DOHH2 (cell line): Measurements from ENCODE around the gene LRP2BP.

Experiments
- H3F3A ChIP-seq: fragments of 200-600 bp; sonication (generic), shearing (Covaris generic); 2 replicates; pipeline ENCODE4 v1.6.0; 2016; ENCODE audit warnings: antibody characterized with exemption, mild to moderate bottlenecking; ENCODE audit not compliant: control insufficient read depth, insufficient read depth
- H3K27ac ChIP-seq: fragments of 200-600 bp; sonication (generic); 2 replicates; pipeline ENCODE4 v1.5.1; 2014; ENCODE audit warnings: low read depth, mild to moderate bottlenecking, low read length, moderate library complexity
- H3K27me3 ChIP-seq: fragments of 200-600 bp; sonication (generic); 2 replicates; pipeline ENCODE4 v1.6.1; 2014; ENCODE audit warnings: mild to moderate bottlenecking, low read length, mixed read lengths; ENCODE audit not compliant: control insufficient read depth
- H3K36me3 ChIP-seq: fragments of 200-600 bp; sonication (generic); 2 replicates; pipeline ENCODE4 v1.6.1; 2014; ENCODE audit warnings: mild to moderate bottlenecking, low read length, moderate library complexity, mixed read lengths; ENCODE audit not compliant: control insufficient read depth
- H3K4me1 ChIP-seq: fragments of 200-600 bp; sonication (generic); 2 replicates; pipeline ENCODE4 v1.6.1; 2014; ENCODE audit warnings: mild to moderate bottlenecking, low read length, mixed read lengths; ENCODE audit not compliant: control insufficient read depth
- H3K4me2 ChIP-seq: fragments of 200-600 bp; sonication (generic); 2 replicates; pipeline ENCODE4 v1.6.0; 2014; ENCODE audit warnings: mild to moderate bottlenecking, low read length, moderate library complexity
- H3K4me3 ChIP-seq: fragments of 200-600 bp; sonication (generic); 2 replicates; pipeline ENCODE4 v1.5.1; 2014; ENCODE audit warnings: mild to moderate bottlenecking, low read length, mixed read lengths
- H3K79me2 ChIP-seq: fragments of 200-600 bp; sonication (generic); 2 replicates; pipeline ENCODE4 v1.6.1; 2014; ENCODE audit warnings: mild to moderate bottlenecking, low read length, mixed read lengths; ENCODE audit not compliant: control insufficient read depth
- H3K9me2 ChIP-seq: fragments of 200-600 bp; sonication (generic); replicated peaks from 2 replicates; pipeline ENCODE4 v1.6.1; 2014; ENCODE audit warnings: mild to moderate bottlenecking, low read length, mixed read lengths; ENCODE audit not compliant: control insufficient read depth
- H3K9me3 ChIP-seq: fragments of 200-600 bp; sonication (generic); 2 replicates; pipeline ENCODE4 v1.6.1; 2014; ENCODE audit warnings: antibody characterized with exemption, low read length, mixed read lengths; ENCODE audit not compliant: control insufficient read depth, insufficient read depth
- H4K20me1 ChIP-seq: fragments of 200-600 bp; sonication (generic); 2 replicates; pipeline ENCODE4 v1.6.0; 2014; ENCODE audit warnings: low read depth, mild to moderate bottlenecking, antibody characterized with exemption, low read length, moderate library complexity; ENCODE audit not compliant: control insufficient read depth, insufficient read depth
- EZH2phosphoT487 ChIP-seq: fragments of 200-600 bp; sonication (generic); IDR thresholded peaks from 2 replicates; pipeline ENCODE4 v1.6.1; 2017; ENCODE audit warnings: borderline replicate concordance, mild to moderate bottlenecking, antibody characterized with exemption, low read length, moderate library complexity, mixed read lengths
- TF ChIP-seq, protein P1 (sequence below): fragments of 200-600 bp; sonication (generic); IDR thresholded peaks from one replicate; pipeline ENCODE4 v1.5.1; 2014; ENCODE audit warnings: antibody characterized with exemption, mild to moderate bottlenecking, low read depth, low read length; ENCODE audit not compliant: poor library complexity, severe bottlenecking

Gene LRP2BP

DNA sequence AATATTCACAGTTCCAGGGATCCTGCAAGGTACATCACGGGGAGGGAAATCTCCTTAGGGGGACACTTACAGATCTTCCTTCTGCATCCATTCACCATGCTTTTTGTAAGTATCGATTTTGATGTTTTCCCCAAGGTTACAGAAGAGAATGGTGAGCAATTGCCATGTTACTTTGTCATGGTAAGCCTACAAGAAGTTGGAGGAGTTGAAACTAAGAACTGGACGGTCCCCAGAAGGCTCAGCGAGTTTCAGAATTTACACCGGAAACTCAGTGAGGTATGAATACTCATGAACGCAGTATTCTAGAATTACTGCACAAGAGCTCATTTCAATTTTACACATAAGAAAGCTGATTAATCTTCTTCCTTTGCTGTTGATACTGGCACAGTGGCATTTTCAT, 53.9 kb downstream of the LRP2BP start:
- no peak overlapping the region for H3K27ac ChIP-seq
- H3K4me1 ChIP-seq: peaks cover 53% of the 10 kb centered on the region
- H4K20me1 ChIP-seq: no peaks in the 10 kb centered on the region
- TF ChIP-seq EZH2phosphoT487: no peak
- TF ChIP-seq, protein P1, sequence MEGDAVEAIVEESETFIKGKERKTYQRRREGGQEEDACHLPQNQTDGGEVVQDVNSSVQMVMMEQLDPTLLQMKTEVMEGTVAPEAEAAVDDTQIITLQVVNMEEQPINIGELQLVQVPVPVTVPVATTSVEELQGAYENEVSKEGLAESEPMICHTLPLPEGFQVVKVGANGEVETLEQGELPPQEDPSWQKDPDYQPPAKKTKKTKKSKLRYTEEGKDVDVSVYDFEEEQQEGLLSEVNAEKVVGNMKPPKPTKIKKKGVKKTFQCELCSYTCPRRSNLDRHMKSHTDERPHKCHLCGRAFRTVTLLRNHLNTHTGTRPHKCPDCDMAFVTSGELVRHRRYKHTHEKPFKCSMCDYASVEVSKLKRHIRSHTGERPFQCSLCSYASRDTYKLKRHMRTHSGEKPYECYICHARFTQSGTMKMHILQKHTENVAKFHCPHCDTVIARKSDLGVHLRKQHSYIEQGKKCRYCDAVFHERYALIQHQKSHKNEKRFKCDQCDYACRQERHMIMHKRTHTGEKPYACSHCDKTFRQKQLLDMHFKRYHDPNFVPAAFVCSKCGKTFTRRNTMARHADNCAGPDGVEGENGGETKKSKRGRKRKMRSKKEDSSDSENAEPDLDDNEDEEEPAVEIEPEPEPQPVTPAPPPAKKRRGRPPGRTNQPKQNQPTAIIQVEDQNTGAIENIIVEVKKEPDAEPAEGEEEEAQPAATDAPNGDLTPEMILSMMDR: no peak
- H3K4me3 ChIP-seq: no peak overlapping the region
- H3K4me2 ChIP-seq: no peak overlapping the region
- H3K9me3 ChIP-seq: peaks cover 3% of the 10 kb centered on the region; the same call in 1 of the 2 replicates
- peaks cover 9% of the 10 kb centered on the region; the same call in 1 of the 2 replicates for H3K79me2 ChIP-seq
- peaks cover 88% of the 10 kb centered on the region for H3K36me3 ChIP-seq
- no peaks in the 10 kb centered on the region for H3F3A ChIP-seq
- no peaks in the 10 kb centered on the region for H3K9me2 ChIP-seq
- H3K27me3 ChIP-seq: no peaks in the 10 kb centered on the region

DNA sequence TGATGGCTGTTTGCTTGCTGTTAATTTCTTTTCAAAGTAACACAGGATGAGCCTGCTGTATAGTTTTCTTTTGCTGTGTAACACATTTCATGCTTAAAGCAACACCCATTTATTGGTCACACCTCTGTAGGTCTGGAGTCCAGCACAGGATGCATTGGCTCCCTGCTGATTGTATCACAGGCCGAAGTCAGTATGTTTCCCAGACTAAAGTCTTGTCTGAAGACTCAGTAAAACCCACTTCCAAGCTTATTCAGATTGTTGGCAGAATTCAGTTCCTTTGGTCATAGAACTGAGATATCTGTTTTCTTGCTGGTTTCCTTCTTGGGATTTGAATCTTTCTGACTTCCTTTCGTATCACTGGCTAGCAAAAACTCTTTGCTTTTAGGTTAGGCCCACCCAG, 54.3 kb downstream of the LRP2BP start:
- H4K20me1 ChIP-seq: no peaks in the 10 kb centered on the region
- H3K27me3 ChIP-seq: no peaks in the 10 kb centered on the region
- H3K4me1 ChIP-seq: peaks cover 58% of the 10 kb centered on the region
- H3K27ac ChIP-seq: no peak overlapping the region
- TF ChIP-seq, protein P1: no peak
- TF ChIP-seq EZH2phosphoT487: no peak
- no peaks in the 10 kb centered on the region for H3F3A ChIP-seq
- H3K79me2 ChIP-seq: peaks cover 9% of the 10 kb centered on the region; the same call in 1 of the 2 replicates
- H3K9me3 ChIP-seq: peaks cover 3% of the 10 kb centered on the region; the same call in 1 of the 2 replicates
- H3K4me2 ChIP-seq: no peak overlapping the region
- H3K4me3 ChIP-seq: no peak overlapping the region
- H3K36me3 ChIP-seq: peaks cover 85% of the 10 kb centered on the region
- no peaks in the 10 kb centered on the region for H3K9me2 ChIP-seq

GRCh38 chr4:185339941-185340340, 55.8 kb downstream of the LRP2BP start:
- H3K36me3 ChIP-seq: peaks cover 78% of the 10 kb centered on the region
- H3K4me3 ChIP-seq: no peak overlapping the region
- no peaks in the 10 kb centered on the region for H3F3A ChIP-seq
- H3K4me2 ChIP-seq: peak overlapping the region; percentile 15; the same call in 1 of the 2 replicates
- H3K4me1 ChIP-seq: peaks cover 52% of the 10 kb centered on the region
- TF ChIP-seq EZH2phosphoT487: no peak
- TF ChIP-seq, protein P1: no peak
- no peaks in the 10 kb centered on the region for H3K27me3 ChIP-seq
- no peaks in the 10 kb centered on the region for H3K9me2 ChIP-seq
- H3K79me2 ChIP-seq: peaks cover 9% of the 10 kb centered on the region; the same call in 1 of the 2 replicates
- H3K27ac ChIP-seq: no peak overlapping the region
- H4K20me1 ChIP-seq: no peaks in the 10 kb centered on the region
- peaks cover 3% of the 10 kb centered on the region; the same call in 1 of the 2 replicates for H3K9me3 ChIP-seq
